ENCODE results near the gene GPC2.

GPC2 gene

GRCh38 chr7:100127866-100128636 is 49.1 kb downstream of the GPC2 start:
- peak overlapping the region; percentile 96 for H3K4me3 ChIP-seq (ENCODE audit: low read depth, low read length)
- TF ChIP-seq POLR2A (IDR thresholded peaks at IDR 0.05; ENCODE audit: extremely low read depth, insufficient read length), result no peak
- no peak for TF ChIP-seq MAX (IDR thresholded peaks at IDR 0.05; ENCODE audit: low read depth, low read length)
- TF ChIP-seq CTCF (IDR thresholded peaks at IDR 0.05; ENCODE audit: low read depth, low read length), result no peak
- TF ChIP-seq MYC (IDR thresholded peaks at IDR 0.05; ENCODE audit: low read depth, low read length), result no peak
- DNase-seq (ENCODE audit: low read depth), result peak; percentile 57

- peak; percentile 97 for DNase-seq (ENCODE audit: low read depth)
- peak within 1 kb of the TSS; percentile 96 for H3K4me3 ChIP-seq (ENCODE audit: low read depth, low read length)
- peak; percentile 48 for TF ChIP-seq MYC (IDR thresholded peaks at IDR 0.05; ENCODE audit: low read depth, low read length)
- TF ChIP-seq POLR2A (IDR thresholded peaks at IDR 0.05; ENCODE audit: extremely low read depth, insufficient read length), result peak; percentile 90
- TF ChIP-seq MAX (IDR thresholded peaks at IDR 0.05; ENCODE audit: low read depth, low read length), result peak; percentile 45
- TF ChIP-seq CTCF (IDR thresholded peaks at IDR 0.05; ENCODE audit: low read depth, low read length), result no peak
These were observed 50.0 kb downstream of the GPC2 start, which contains the start of gene MBLAC1 for GRCh38 chr7:100126931-100127865. MBLAC1 (plus strand) TSS chr7:100126967; CDS start chr7:100127396, 429 bp downstream.

GRCh38 chr7:100126239-100126930 is 50.8 kb downstream of the GPC2 start:
- DNase-seq (ENCODE audit: low read depth), result no peak
- TF ChIP-seq MAX (IDR thresholded peaks at IDR 0.05; ENCODE audit: low read depth, low read length) (no peak), POLR2A (IDR thresholded peaks at IDR 0.05; ENCODE audit: extremely low read depth, insufficient read length) (no peak), CTCF (IDR thresholded peaks at IDR 0.05; ENCODE audit: low read depth, low read length) (no peak), MYC (IDR thresholded peaks at IDR 0.05; ENCODE audit: low read depth, low read length) (no peak)
- H3K4me3 ChIP-seq (ENCODE audit: low read depth, low read length), result peak overlapping the region; percentile 96

- no peak for TF ChIP-seq MAX (IDR thresholded peaks at IDR 0.05; ENCODE audit: low read depth, low read length)
- no peak for TF ChIP-seq CTCF (IDR thresholded peaks at IDR 0.05; ENCODE audit: low read depth, low read length)
- no peak for TF ChIP-seq MYC (IDR thresholded peaks at IDR 0.05; ENCODE audit: low read depth, low read length)
- no peak for TF ChIP-seq POLR2A (IDR thresholded peaks at IDR 0.05; ENCODE audit: extremely low read depth, insufficient read length)
- DNase-seq (ENCODE audit: low read depth), result no peak
- no peak overlapping the region for H3K4me3 ChIP-seq (ENCODE audit: low read depth, low read length)
These were observed 52.6 kb downstream of the GPC2 start for GRCh38 chr7:100124301-100125230.
